HEK293 (cell line): Measurements from ENCODE around the gene PIGBOS1.

Source experiments
- ZNF175 ChIP-seq: fragments of 450-650 bp; formaldehyde crosslinking; IDR thresholded peaks from 2 replicates; pipeline ENCODE4 v1.5.1; 2016; ENCODE audit warnings: missing biosample characterization, missing genetic modification characterization
- ZNF184 ChIP-seq: fragments of 450-650 bp; IDR thresholded peaks from 2 replicates; pipeline ENCODE4 v1.5.1; 2018; ENCODE audit warnings: missing biosample characterization, mild to moderate bottlenecking, missing genetic modification characterization
- ZNF585B ChIP-seq: fragments of 450-650 bp; formaldehyde crosslinking; IDR thresholded peaks from 2 replicates; pipeline ENCODE4 v1.5.1; 2016; ENCODE audit warnings: missing biosample characterization, missing genetic modification characterization
- ZNF654 ChIP-seq: fragments of 450-650 bp; formaldehyde crosslinking; IDR thresholded peaks from 2 replicates; pipeline ENCODE4 v1.5.1; 2016; ENCODE audit warnings: low read depth, missing biosample characterization, missing genetic modification characterization
- TF ChIP-seq, protein P1 (sequence below): fragments of 450-650 bp; formaldehyde crosslinking; IDR thresholded peaks from 2 replicates; pipeline ENCODE4 v1.5.1; 2016; ENCODE audit warnings: missing biosample characterization, missing genetic modification characterization

DNA sequence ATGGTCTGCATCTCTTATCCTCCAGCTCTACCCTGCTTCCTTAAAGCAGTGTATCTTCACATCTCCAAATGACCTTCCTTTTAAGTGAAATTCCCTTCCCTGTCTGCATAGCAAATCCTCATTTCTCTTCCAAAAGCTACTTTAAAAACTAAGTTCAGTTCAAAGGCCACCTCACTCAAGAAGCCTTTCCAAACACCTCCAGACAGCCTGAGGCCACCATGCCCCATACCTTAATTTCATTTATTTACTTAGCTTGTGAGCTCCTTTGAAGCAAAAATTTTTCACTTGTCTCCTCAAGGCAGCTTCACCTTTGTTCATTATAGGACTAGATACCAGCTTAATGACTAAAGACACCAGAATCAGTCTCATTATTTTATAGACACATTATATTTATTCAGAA, 39.5 kb upstream of the PIGBOS1 start:
- TF ChIP-seq, protein P1, sequence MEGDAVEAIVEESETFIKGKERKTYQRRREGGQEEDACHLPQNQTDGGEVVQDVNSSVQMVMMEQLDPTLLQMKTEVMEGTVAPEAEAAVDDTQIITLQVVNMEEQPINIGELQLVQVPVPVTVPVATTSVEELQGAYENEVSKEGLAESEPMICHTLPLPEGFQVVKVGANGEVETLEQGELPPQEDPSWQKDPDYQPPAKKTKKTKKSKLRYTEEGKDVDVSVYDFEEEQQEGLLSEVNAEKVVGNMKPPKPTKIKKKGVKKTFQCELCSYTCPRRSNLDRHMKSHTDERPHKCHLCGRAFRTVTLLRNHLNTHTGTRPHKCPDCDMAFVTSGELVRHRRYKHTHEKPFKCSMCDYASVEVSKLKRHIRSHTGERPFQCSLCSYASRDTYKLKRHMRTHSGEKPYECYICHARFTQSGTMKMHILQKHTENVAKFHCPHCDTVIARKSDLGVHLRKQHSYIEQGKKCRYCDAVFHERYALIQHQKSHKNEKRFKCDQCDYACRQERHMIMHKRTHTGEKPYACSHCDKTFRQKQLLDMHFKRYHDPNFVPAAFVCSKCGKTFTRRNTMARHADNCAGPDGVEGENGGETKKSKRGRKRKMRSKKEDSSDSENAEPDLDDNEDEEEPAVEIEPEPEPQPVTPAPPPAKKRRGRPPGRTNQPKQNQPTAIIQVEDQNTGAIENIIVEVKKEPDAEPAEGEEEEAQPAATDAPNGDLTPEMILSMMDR (tag by site-specific recombination): no peak
- TF ChIP-seq ZNF585B (no peak), ZNF184 (no peak), ZNF175 (tag by site-specific recombination) (no peak), ZNF654 (tag by site-specific recombination) (no peak)
